Trophoblast cell (in vitro differentiated cells and primary cell): ENCODE data around the gene CALN1.

Experiments used
- DNase-seq, 2 donors: peaks; one replicate each; pipeline ENCODE4 v3.0.0-alpha.2; 2016
- H2AFZ ChIP-seq: 2 replicates; pipeline ENCODE4 v1.6.1; 2013; ENCODE audit warnings: low read length, moderate library complexity, mild to moderate bottlenecking; ENCODE audit not compliant: insufficient read depth, poor library complexity
- H2AK5ac ChIP-seq: 2 replicates; pipeline ENCODE4 v1.6.1; 2013; ENCODE audit warnings: mild to moderate bottlenecking, low read length
- H2BK120ac ChIP-seq: 2 replicates; pipeline ENCODE4 v1.6.1; 2013; ENCODE audit warnings: low read length, mild to moderate bottlenecking, moderate library complexity; ENCODE audit not compliant: insufficient read depth, poor library complexity
- H2BK12ac ChIP-seq: 2 replicates; pipeline ENCODE4 v1.6.1; 2013; ENCODE audit warnings: mild to moderate bottlenecking, low read length, moderate library complexity
- H2BK5ac ChIP-seq: 2 replicates; pipeline ENCODE4 v1.6.1; 2013; ENCODE audit warnings: low read length, low read depth, moderate library complexity, mild to moderate bottlenecking; ENCODE audit not compliant: poor library complexity
- H3K14ac ChIP-seq: 2 replicates; pipeline ENCODE4 v1.6.1; 2013; ENCODE audit warnings: mild to moderate bottlenecking, low read length
- H3K18ac ChIP-seq: 2 replicates; pipeline ENCODE4 v1.6.1; 2013; ENCODE audit warnings: mild to moderate bottlenecking, low read length
- H3K23ac ChIP-seq: 2 replicates; pipeline ENCODE4 v1.6.1; 2013; ENCODE audit warnings: low read length
- H3K27ac ChIP-seq: 2 replicates; pipeline ENCODE4 v1.5.1; 2013; ENCODE audit warnings: low read depth, mild to moderate bottlenecking, inconsistent platforms, low read length, moderate library complexity
- H3K27me3 ChIP-seq: 2 replicates; pipeline ENCODE4 v1.6.1; 2013; ENCODE audit warnings: inconsistent platforms, mild to moderate bottlenecking, low read length, moderate library complexity; ENCODE audit not compliant: insufficient read depth
- H3K36me3 ChIP-seq, 2 experiments: 1 replicate in 1 of 2; 2 replicates in 1 of 2; pipeline ENCODE4 v1.6.1; 2013; ENCODE audit warnings: low read length in 2 of 2, mild to moderate bottlenecking in 2 of 2, moderate library complexity in 1 of 2; ENCODE audit not compliant: insufficient read depth in 2 of 2, control insufficient read depth in 1 of 2
- H3K4ac ChIP-seq: 2 replicates; pipeline ENCODE4 v1.6.1; 2013; ENCODE audit warnings: low read depth, mild to moderate bottlenecking, low read length, moderate library complexity
- H3K4me1 ChIP-seq, 2 experiments: 1 replicate in 1 of 2; 2 replicates in 1 of 2; pipeline ENCODE4 v1.6.1; 2013; ENCODE audit warnings: low read length in 2 of 2, mild to moderate bottlenecking in 2 of 2, moderate library complexity in 1 of 2; ENCODE audit not compliant: insufficient read depth in 2 of 2, control insufficient read depth in 1 of 2
- H3K4me2 ChIP-seq: 2 replicates; pipeline ENCODE4 v1.6.1; 2013; ENCODE audit warnings: inconsistent platforms, mild to moderate bottlenecking, low read length, moderate library complexity
- H3K4me3 ChIP-seq: 2 replicates; pipeline ENCODE4 v1.5.1; 2013; ENCODE audit warnings: mild to moderate bottlenecking, low read depth, low read length, inconsistent platforms
- H3K79me1 ChIP-seq: one replicate; pipeline ENCODE4 v1.6.1; 2013; ENCODE audit warnings: low read length
- H3K79me2 ChIP-seq: 2 replicates; pipeline ENCODE4 v1.6.1; 2013; ENCODE audit warnings: low read length, mild to moderate bottlenecking; ENCODE audit not compliant: control insufficient read depth, insufficient read depth, poor library complexity
- H3K9ac ChIP-seq: 2 replicates; pipeline ENCODE4 v1.6.1; 2013; ENCODE audit warnings: mild to moderate bottlenecking, low read length
- H3K9me3 ChIP-seq: 2 replicates; pipeline ENCODE4 v1.6.1; 2013; ENCODE audit warnings: low read depth, mild to moderate bottlenecking, control low read depth, inconsistent platforms, low read length; ENCODE audit not compliant: insufficient read depth
- H4K12ac ChIP-seq: 2 replicates; pipeline ENCODE4 v1.6.1; 2013; ENCODE audit warnings: low read depth, mild to moderate bottlenecking, low read length, moderate library complexity
- H4K8ac ChIP-seq: 2 replicates; pipeline ENCODE4 v1.6.1; 2013; ENCODE audit warnings: low read depth, mild to moderate bottlenecking, low read length, moderate library complexity
- H4K91ac ChIP-seq: one replicate; pipeline ENCODE4 v1.6.1; 2013; ENCODE audit warnings: low read depth, mild to moderate bottlenecking, low read length, moderate library complexity
- WGBS: extraction: QIAGEN DNeasy Blood & Tissue Kit; methylation state at CpG from one replicate; pipeline ENCODE4 v1.1.7; 2013; ENCODE audit warnings: missing lambda C conversion rate; ENCODE audit not compliant: insufficient read length, insufficient coverage; ENCODE audit errors: extremely low coverage; 5-methylcytosine and 5-hydroxymethylcytosine counted together

Gene CALN1

GRCh38 chr7:72307566-72307965 is 104.6 kb downstream of the CALN1 start:
- Histone ChIP-seq H3K4me1 (no peaks in the 10 kb centered on the region), H2BK120ac (no peak overlapping the region), H3K9me3 (no peaks in the 10 kb centered on the region), H3K18ac (no peak overlapping the region), H3K9ac (no peak overlapping the region), H4K91ac (no peak overlapping the region), H3K14ac (no peak overlapping the region), H3K27ac (no peak overlapping the region), H4K12ac (no peak overlapping the region), H3K79me2 (no peaks in the 10 kb centered on the region), H3K79me1 (no peaks in the 10 kb centered on the region), H3K23ac (no peak overlapping the region), H2BK5ac (no peak overlapping the region), H2AK5ac (no peak overlapping the region), H3K36me3 (no peaks in the 10 kb centered on the region), H2BK12ac (no peak overlapping the region), H3K4me3 (no peak overlapping the region), H4K8ac (no peak overlapping the region), H3K4me2 (no peak overlapping the region), H3K27me3 (no peaks in the 10 kb centered on the region), H3K4ac (no peak overlapping the region), H2AFZ (no peak overlapping the region)
- no peak for DNase-seq
- WGBS: no CpG with 5 or more reads among the region's 9 CpGs

DNA sequence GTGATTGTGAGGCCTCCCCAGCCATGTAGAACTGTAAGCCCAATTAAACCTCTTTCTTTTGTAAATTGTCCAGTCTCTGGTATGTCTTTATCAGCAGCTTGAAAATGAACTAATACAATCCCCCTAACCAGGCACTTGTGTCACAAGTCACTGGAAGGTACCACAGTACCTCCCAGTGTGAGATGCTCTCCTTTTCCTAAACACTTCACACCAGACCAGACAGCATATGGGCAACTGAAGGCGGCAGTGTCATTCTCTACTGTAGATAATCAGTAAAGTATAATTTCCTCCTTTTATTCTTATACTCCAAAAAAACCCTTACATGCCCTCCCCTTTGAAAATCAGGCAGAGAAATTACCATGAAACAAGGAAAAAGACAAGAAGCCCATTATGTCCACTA is 113.2 kb downstream of the CALN1 start:
- Histone ChIP-seq H2AFZ (no peak overlapping the region), H3K4me2 (no peak overlapping the region), H3K9me3 (no peaks in the 10 kb centered on the region), H3K79me2 (no peaks in the 10 kb centered on the region), H3K27me3 (no peaks in the 10 kb centered on the region), H3K27ac (no peak overlapping the region), H3K79me1 (no peaks in the 10 kb centered on the region), H3K4me1 (peaks cover 3 to 5% of the 10 kb centered on the region in 2 experiments), H2AK5ac (no peak overlapping the region), H3K18ac (no peak overlapping the region), H3K36me3 (no peaks in the 10 kb centered on the region), H2BK120ac (no peak overlapping the region), H4K8ac (no peak overlapping the region), H3K4ac (no peak overlapping the region), H2BK5ac (no peak overlapping the region), H4K91ac (no peak overlapping the region), H3K23ac (no peak overlapping the region), H3K4me3 (no peak overlapping the region), H3K9ac (no peak overlapping the region), H3K14ac (no peak overlapping the region), H4K12ac (no peak overlapping the region), H2BK12ac (no peak overlapping the region)
- no CpG with 5 or more reads among the region's 1 CpG for WGBS
- DNase-seq: no peak

GRCh38 chr7:72298091-72298490 is 114.0 kb downstream of the CALN1 start:
- Histone ChIP-seq H3K4ac (no peak overlapping the region), H2BK12ac (no peak overlapping the region), H3K4me3 (no peak overlapping the region), H3K23ac (no peak overlapping the region), H4K12ac (no peak overlapping the region), H2BK120ac (no peak overlapping the region), H3K14ac (no peak overlapping the region), H4K8ac (no peak overlapping the region), H3K79me2 (no peaks in the 10 kb centered on the region), H4K91ac (no peak overlapping the region), H3K9me3 (no peaks in the 10 kb centered on the region), H2AFZ (no peak overlapping the region), H2BK5ac (no peak overlapping the region), H3K79me1 (no peaks in the 10 kb centered on the region), H3K4me1 (peaks cover 3 to 5% of the 10 kb centered on the region in 2 experiments), H3K4me2 (no peak overlapping the region), H3K36me3 (no peaks in the 10 kb centered on the region), H3K27ac (no peak overlapping the region), H3K18ac (no peak overlapping the region), H2AK5ac (no peak overlapping the region), H3K27me3 (no peaks in the 10 kb centered on the region), H3K9ac (no peak overlapping the region)
- WGBS: no CpG with 5 or more reads among the region's 5 CpGs
- no peak for DNase-seq

DNA sequence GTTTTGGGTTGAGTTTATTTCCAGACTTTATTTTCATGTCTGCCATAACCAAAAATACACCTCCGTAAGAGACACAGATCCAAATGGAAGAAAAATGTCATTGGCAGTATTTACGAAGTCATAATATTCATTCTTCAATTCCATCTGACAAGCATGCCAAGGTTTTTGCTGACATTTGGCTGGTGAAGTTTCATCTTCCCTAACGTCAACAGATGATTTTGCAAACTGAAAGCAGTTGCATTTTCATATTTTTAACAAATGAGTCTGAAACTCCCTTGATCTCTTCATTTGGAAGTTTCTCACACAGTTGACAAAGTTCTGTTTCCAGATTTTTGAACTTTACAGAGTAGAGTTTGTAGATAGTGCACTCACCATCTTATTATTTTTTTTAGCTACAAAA is 114.5 kb downstream of the CALN1 start:
- H3K79me2 ChIP-seq: no peaks in the 10 kb centered on the region
- H2AFZ ChIP-seq: no peak overlapping the region
- H3K9ac ChIP-seq: no peak overlapping the region
- H2AK5ac ChIP-seq: no peak overlapping the region
- H3K79me1 ChIP-seq: no peaks in the 10 kb centered on the region
- no CpG with 5 or more reads among the region's 3 CpGs for WGBS
- H3K18ac ChIP-seq: no peak overlapping the region
- H2BK12ac ChIP-seq: no peak overlapping the region
- H3K36me3 ChIP-seq: no peaks in the 10 kb centered on the region
- DNase-seq: no peak
- no peak overlapping the region for H2BK5ac ChIP-seq
- H3K4me3 ChIP-seq: no peak overlapping the region
- no peak overlapping the region for H4K8ac ChIP-seq
- H3K14ac ChIP-seq: no peak overlapping the region
- H3K4ac ChIP-seq: no peak overlapping the region
- no peak overlapping the region for H4K91ac ChIP-seq
- no peak overlapping the region for H3K23ac ChIP-seq
- no peak overlapping the region for H4K12ac ChIP-seq
- H3K27me3 ChIP-seq: no peaks in the 10 kb centered on the region
- no peaks in the 10 kb centered on the region for H3K9me3 ChIP-seq
- H2BK120ac ChIP-seq: no peak overlapping the region
- no peak overlapping the region for H3K27ac ChIP-seq
- no peak overlapping the region for H3K4me2 ChIP-seq
- peaks cover 3 to 5% of the 10 kb centered on the region in 2 experiments for H3K4me1 ChIP-seq
